H1 (cell line): ENCODE measurements around the gene SMTNL2. TPM values are rescaled to one million over a fixed set of nuclear protein-coding genes. Genes with fewer than 3 reads are reported as not detected.

Experiments used
- CTCF ChIA-PET: fragments of 300-600 bp; sonication (Branson Sonifier 250); formaldehyde crosslinking; loops from one replicate; lab custom pipeline; 2021; ENCODE audit not compliant: partially characterized antibody; lab: Charles Lee
- POLR2A ChIA-PET: fragments of 300-600 bp; sonication (Branson Sonifier 250); formaldehyde crosslinking; loops from one replicate; lab custom pipeline; 2021; ENCODE audit warnings: inconsistent platforms; ENCODE audit not compliant: partially characterized antibody; lab: Charles Lee
- DNase-seq, 2 experiments: peaks; one replicate each; pipeline versions ENCODE4 v3.0.0 to v3.0.0-alpha.2; 2010 to 2022; ENCODE audit warnings: low spot score in 2 of 2, low read depth in 1 of 2, mixed read lengths in 1 of 2
- FAIRE-seq: peaks from 2 replicates; lab custom pipeline; 2011; peaks lifted over from hg19 to GRCh38; lab: Jason Lieb, UNC
- H2AFZ ChIP-seq: 2 replicates; pipeline ENCODE4 v1.8.1; 2012; ENCODE audit warnings: low read length, inconsistent platforms
- H2AK5ac ChIP-seq: 2 replicates; pipeline ENCODE4 v1.6.1; 2013; ENCODE audit warnings: low read depth, low read length
- H2BK120ac ChIP-seq: replicated peaks from 2 replicates; pipeline ENCODE3; 2013; ENCODE audit warnings: low read depth, low read length, inconsistent platforms
- H2BK12ac ChIP-seq: 2 replicates; pipeline ENCODE4 v1.6.1; 2013; ENCODE audit warnings: low read depth, low read length
- H2BK15ac ChIP-seq: 2 replicates; pipeline ENCODE4 v1.6.1; 2013; ENCODE audit warnings: low read length
- H2BK20ac ChIP-seq: 2 replicates; pipeline ENCODE4 v1.6.1; 2013; ENCODE audit warnings: low read length
- H2BK5ac ChIP-seq: 2 replicates; pipeline ENCODE4 v1.6.1; 2013; ENCODE audit warnings: low read depth, low read length
- H3K14ac ChIP-seq: 2 replicates; pipeline ENCODE4 v1.6.1; 2013; ENCODE audit warnings: inconsistent platforms; ENCODE audit not compliant: insufficient read length
- H3K18ac ChIP-seq: 2 replicates; pipeline ENCODE4 v1.6.1; 2013; ENCODE audit warnings: low read length; ENCODE audit errors: extremely low read depth
- H3K23ac ChIP-seq: 2 replicates; pipeline ENCODE4 v1.6.1; 2013; ENCODE audit warnings: inconsistent platforms; ENCODE audit not compliant: insufficient read length
- H3K23me2 ChIP-seq: 2 replicates; pipeline ENCODE4 v1.6.1; 2013; ENCODE audit warnings: low read depth, low read length
- H3K27ac ChIP-seq: 2 replicates; pipeline ENCODE4 v1.6.1; 2011; ENCODE audit warnings: low read depth, low read length, inconsistent platforms
- H3K27me3 ChIP-seq, 4 experiments: replicated peaks in 1 of 4; 1 replicate in 1 of 4; 2 replicates in 3 of 4; pipeline versions ENCODE4 v1.6.1 to v1.8.1; 2011 to 2013; ENCODE audit warnings: low read length in 3 of 4, mild to moderate bottlenecking in 3 of 4, inconsistent platforms in 2 of 4, mixed read lengths in 2 of 4, moderate library complexity in 1 of 4; ENCODE audit not compliant: control insufficient read depth in 3 of 4, insufficient read depth in 3 of 4; ENCODE audit errors: extremely low read depth in 1 of 4
- H3K36me3 ChIP-seq, 4 experiments: 2 replicates each; pipeline versions ENCODE4 v1.6.1 to v1.8.1; 2011 to 2013; ENCODE audit warnings: mild to moderate bottlenecking in 4 of 4, low read length in 3 of 4, moderate library complexity in 2 of 4, control low read depth in 1 of 4, inconsistent platforms in 1 of 4; ENCODE audit not compliant: insufficient read depth in 4 of 4, control insufficient read depth in 2 of 4
- H3K4ac ChIP-seq: replicated peaks from 2 replicates; pipeline ENCODE3; 2013; ENCODE audit warnings: low read length, low read depth, mixed read lengths, inconsistent platforms; ENCODE audit not compliant: insufficient read length
- H3K4me1 ChIP-seq, 4 experiments: replicated peaks in 1 of 4; 1 replicate in 1 of 4; 2 replicates in 3 of 4; pipeline versions ENCODE4 v1.6.1 to v1.8.1; 2011 to 2013; ENCODE audit warnings: low read length in 3 of 4, inconsistent platforms in 2 of 4, mixed read lengths in 1 of 4; ENCODE audit not compliant: insufficient read depth in 4 of 4, control insufficient read depth in 3 of 4
- H3K4me2 ChIP-seq, 2 experiments: 2 replicates each; pipeline versions ENCODE4 v1.6.1 to v1.8.1; 2011 to 2013; ENCODE audit warnings: low read depth in 2 of 2, low read length in 2 of 2, control low read depth in 1 of 2, inconsistent platforms in 1 of 2, mild to moderate bottlenecking in 1 of 2; ENCODE audit not compliant: insufficient read depth in 1 of 2
- H3K4me3 ChIP-seq, 4 experiments: fragments of 200-600, 300-600 bp in 1 of 4; sonication (generic), shearing (Covaris generic), sonication (Bioruptor Twin) in 1 of 4; 2 replicates each; pipeline versions ENCODE4 v1.5.1 to v1.8.1; 2011 to 2016; ENCODE audit warnings: low read length in 4 of 4, low read depth in 3 of 4, control low read depth in 2 of 4, inconsistent platforms in 2 of 4, mild to moderate bottlenecking in 2 of 4, mixed read lengths in 1 of 4, moderate library complexity in 1 of 4; ENCODE audit not compliant: insufficient read depth in 2 of 4; ENCODE audit errors: extremely low read depth in 1 of 4
- H3K56ac ChIP-seq: replicated peaks from 2 replicates; pipeline ENCODE3; 2013; ENCODE audit warnings: low read depth, mild to moderate bottlenecking, mixed read lengths, low read length, inconsistent platforms; ENCODE audit not compliant: insufficient read length
- H3K79me1 ChIP-seq: 2 replicates; pipeline ENCODE4 v1.6.1; 2013; ENCODE audit warnings: low read depth, low read length, control low read depth
- H3K79me2 ChIP-seq, 2 experiments: 2 replicates each; pipeline versions ENCODE4 v1.6.1 to v1.8.1; 2012 to 2013; ENCODE audit warnings: low read length in 2 of 2, mild to moderate bottlenecking in 2 of 2, inconsistent platforms in 1 of 2; ENCODE audit not compliant: insufficient read depth in 2 of 2, control insufficient read depth in 1 of 2
- H3K9ac ChIP-seq, 4 experiments: replicated peaks in 1 of 4; 1 replicate in 1 of 4; 2 replicates in 3 of 4; pipeline versions ENCODE4 v1.6.1 to v1.8.1; 2011 to 2013; ENCODE audit warnings: low read depth in 3 of 4, low read length in 3 of 4, control low read depth in 2 of 4, mild to moderate bottlenecking in 2 of 4, moderate library complexity in 2 of 4, inconsistent platforms in 1 of 4; ENCODE audit errors: extremely low read depth in 1 of 4
- H3K9me3 ChIP-seq, 2 experiments: 2 replicates each; pipeline versions ENCODE4 v1.6.1 to v1.8.1; 2012 to 2013; ENCODE audit warnings: mild to moderate bottlenecking in 2 of 2, moderate library complexity in 2 of 2, control low read depth in 1 of 2, inconsistent platforms in 1 of 2, low read depth in 1 of 2, low read length in 1 of 2, mixed read lengths in 1 of 2; ENCODE audit not compliant: insufficient read depth in 2 of 2
- H4K20me1 ChIP-seq, 2 experiments: replicated peaks in 1 of 2; 2 replicates each; pipeline versions ENCODE3 to v1.8.1; 2011 to 2013; ENCODE audit warnings: inconsistent platforms in 2 of 2, low read length in 2 of 2, mild to moderate bottlenecking in 1 of 2; ENCODE audit not compliant: insufficient read depth in 2 of 2, control insufficient read depth in 1 of 2
- H4K5ac ChIP-seq: 2 replicates; pipeline ENCODE4 v1.6.1; 2013; ENCODE audit warnings: low read length, low read depth, mixed read lengths, inconsistent platforms; ENCODE audit not compliant: insufficient read length
- H4K8ac ChIP-seq: 2 replicates; pipeline ENCODE4 v1.8.0; 2013; ENCODE audit warnings: mild to moderate bottlenecking, moderate library complexity, low read length, inconsistent platforms; ENCODE audit not compliant: insufficient read depth; ENCODE audit errors: extremely low read depth
- H4K91ac ChIP-seq: replicated peaks from 2 replicates; pipeline ENCODE3; 2013; ENCODE audit warnings: low read length, mixed read lengths, inconsistent platforms; ENCODE audit not compliant: insufficient read length
- ATF3 ChIP-seq: IDR thresholded peaks from 2 replicates; pipeline ENCODE4 v1.6.1; 2011; ENCODE audit warnings: low read depth, mild to moderate bottlenecking, low read length; ENCODE audit not compliant: insufficient read depth
- CEBPB ChIP-seq: IDR thresholded peaks from 2 replicates; pipeline ENCODE4 v1.6.1; 2012; ENCODE audit warnings: low read depth, low read length
- CHD2 ChIP-seq: IDR thresholded peaks from 2 replicates; pipeline ENCODE4 v1.6.1; 2012; ENCODE audit warnings: low read length, improper control_type of control experiment
- JUND ChIP-seq: IDR thresholded peaks from 2 replicates; pipeline ENCODE4 v1.6.1; 2011; ENCODE audit warnings: mild to moderate bottlenecking, improper control_type of control experiment, low read length
- RAD21 ChIP-seq, 2 experiments: IDR thresholded peaks in 1 of 2; conservative IDR thresholded peaks in 1 of 2; 2 replicates each; pipeline ENCODE4 v1.6.1; 2011; ENCODE audit warnings: low read depth in 2 of 2, low read length in 2 of 2, improper control_type of control experiment in 1 of 2, inconsistent platforms in 1 of 2, mild to moderate bottlenecking in 1 of 2, moderate library complexity in 1 of 2
- WGBS, 2 experiments: shearing (Covaris generic) in 1 of 2; methylation state at CpG; one replicate each; pipeline versions ENCODE4 v1.1.6 to v1.1.7; 2013 to 2015; ENCODE audit warnings: low lambda C conversion rate in 2 of 2, mixed read lengths in 2 of 2, inconsistent platforms in 1 of 2, low coverage in 1 of 2, missing lambda C conversion rate in 1 of 2; ENCODE audit not compliant: insufficient replicate concordance in 2 of 2, insufficient coverage in 1 of 2, insufficient read length in 1 of 2; ENCODE audit errors: extremely low coverage in 1 of 2, missing lambda C conversion rate in 1 of 2; 5-methylcytosine and 5-hydroxymethylcytosine counted together
- polyA plus RNA-seq, 7 experiments: library from polyadenylated mRNA; depleted of rRNA in 3 of 7; stranded (reverse) in 5 of 7; unstranded in 2 of 7; fragments of >200 nt in 5 of 7; fragments of 200-250 nt in 2 of 7; gene quantifications; 1 replicate in 5 of 7; 2 replicates in 1 of 7; 4 replicates in 1 of 7; pipeline versions ENCODE4 v1.2.1 to v1.2.3, GENCODE V29; 2011 to 2013; ENCODE audit warnings: missing spikeins in 2 of 7, mixed read lengths in 2 of 7
- total RNA-seq: library from RNA; stranded (reverse); fragmentation: NEBNext Ultra II Directional; extraction: Animal tissue kit (Norgen Biotek cat#: 25700); gene quantifications from 2 replicates; pipeline ENCODE4 v1.2.1, GENCODE V29; 2021
- TF ChIP-seq, protein P1 (sequence below), 3 experiments: IDR thresholded peaks; 1 replicate in 2 of 3; 2 replicates in 1 of 3; pipeline versions ENCODE4 v1.5.1 to v1.6.1; 2011; ENCODE audit warnings: low read length in 3 of 3, mild to moderate bottlenecking in 3 of 3, inconsistent platforms in 2 of 3, low read depth in 1 of 3, moderate library complexity in 1 of 3; ENCODE audit not compliant: insufficient read depth in 1 of 3; ENCODE audit errors: control extremely low read depth in 1 of 3

Gene SMTNL2
- total and polyA plus RNA-seq, 2 of the 8 experiments (the other 6 are each of a cell fraction or from before 2014, with no cell fraction given), result 3.6 to 4.5 TPM

DNA sequence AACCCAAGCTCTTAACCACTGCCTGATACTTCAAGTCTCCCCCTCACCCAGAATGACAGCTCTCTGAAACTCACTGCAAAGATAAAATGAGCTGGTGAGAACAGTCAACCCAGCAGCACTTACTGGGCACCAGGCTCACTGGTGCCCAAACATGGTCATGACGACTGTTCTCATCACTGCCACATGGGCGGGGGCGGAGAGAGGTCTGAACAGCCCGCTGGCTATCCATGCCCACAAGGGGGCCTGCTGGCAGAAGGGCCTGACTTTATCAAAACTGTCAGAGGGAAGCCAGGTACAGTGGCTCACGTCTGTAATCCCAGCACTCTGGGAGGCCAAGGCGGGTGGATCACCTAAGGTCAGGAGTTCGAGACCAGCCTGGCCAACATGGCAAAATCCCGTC lies 33.2 kb upstream of the SMTNL2 start:
- DNase-seq (no peak), FAIRE-seq (no peak)
- Histone ChIP-seq H3K27ac (no peak overlapping the region), H3K9me3 (no peaks in the 10 kb centered on the region), H4K20me1 (peaks cover 9 to 16% of the 10 kb centered on the region in 2 experiments), H3K23me2 (peaks cover 14% of the 10 kb centered on the region; the same call in 1 of the 2 replicates), H3K4me1 (peaks cover 4 to 15% (median 9%) of the 10 kb centered on the region in 4 experiments; a peak in 6 of 7 replicates), H3K79me2 (peaks cover 0 to 21% of the 10 kb centered on the region in 2 experiments; a peak in 3 of 4 replicates), H3K36me3 (peaks cover 48 to 73% (median 61%) of the 10 kb centered on the region in 4 experiments), H3K14ac (no peak overlapping the region), H3K79me1 (peaks cover 13% of the 10 kb centered on the region), H3K27me3 (no peaks in the 10 kb centered on the region), H2BK120ac (no peak overlapping the region), H2AFZ (no peak overlapping the region), H3K4ac (no peak overlapping the region), H3K56ac (no peak overlapping the region), H4K5ac (no peak overlapping the region), H4K8ac (no peak overlapping the region), H2BK5ac (no peak overlapping the region), H2AK5ac (no peak overlapping the region), H3K4me3 (no peak overlapping the region), H3K23ac (no peak overlapping the region), H3K18ac (no peak overlapping the region), H3K9ac (no peak overlapping the region), H4K91ac (no peak overlapping the region), H2BK20ac (no peak overlapping the region), H3K4me2 (no peak overlapping the region), H2BK15ac (no peak overlapping the region), H2BK12ac (no peak overlapping the region)
- ChIA-PET POLR2A (interaction anchor here (0.7 to 32.8 kb wide), 3 partner anchors 9 to 59 kb away, joined by 3 to 546 read pairs (median 4); partner anchors contain the start of gene GGT6), CTCF (interaction anchor here (0.6 to 3.2 kb wide), 12 partner anchors 10 to 130 kb away, joined by 3 to 15 read pairs (median 3); no protein-coding TSS in a partner anchor)
- 90% methylated on average over 8 of the region's 8 CpGs; no CpG with 5 or more reads in 1 of the 2 experiments for WGBS, 2 experiments
- TF ChIP-seq ATF3 (no peak), CHD2 (no peak), RAD21 (IDR thresholded peaks at IDR 0.05 in 1 of 2, conservative IDR thresholded peaks at IDR 0.05 in 1 of 2; ENCODE audit: low read depth in 2 of 2, low read length in 2 of 2) (peak in 1 of 2 experiments; percentile 24; a peak in 2 of 4 replicates), JUND (no peak), CEBPB (no peak)
- TF ChIP-seq, protein P1, sequence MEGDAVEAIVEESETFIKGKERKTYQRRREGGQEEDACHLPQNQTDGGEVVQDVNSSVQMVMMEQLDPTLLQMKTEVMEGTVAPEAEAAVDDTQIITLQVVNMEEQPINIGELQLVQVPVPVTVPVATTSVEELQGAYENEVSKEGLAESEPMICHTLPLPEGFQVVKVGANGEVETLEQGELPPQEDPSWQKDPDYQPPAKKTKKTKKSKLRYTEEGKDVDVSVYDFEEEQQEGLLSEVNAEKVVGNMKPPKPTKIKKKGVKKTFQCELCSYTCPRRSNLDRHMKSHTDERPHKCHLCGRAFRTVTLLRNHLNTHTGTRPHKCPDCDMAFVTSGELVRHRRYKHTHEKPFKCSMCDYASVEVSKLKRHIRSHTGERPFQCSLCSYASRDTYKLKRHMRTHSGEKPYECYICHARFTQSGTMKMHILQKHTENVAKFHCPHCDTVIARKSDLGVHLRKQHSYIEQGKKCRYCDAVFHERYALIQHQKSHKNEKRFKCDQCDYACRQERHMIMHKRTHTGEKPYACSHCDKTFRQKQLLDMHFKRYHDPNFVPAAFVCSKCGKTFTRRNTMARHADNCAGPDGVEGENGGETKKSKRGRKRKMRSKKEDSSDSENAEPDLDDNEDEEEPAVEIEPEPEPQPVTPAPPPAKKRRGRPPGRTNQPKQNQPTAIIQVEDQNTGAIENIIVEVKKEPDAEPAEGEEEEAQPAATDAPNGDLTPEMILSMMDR (IDR thresholded peaks at IDR 0.05; ENCODE audit: control extremely low read depth in 1 of 3, insufficient read depth in 1 of 3, low read depth in 1 of 3, low read length in 3 of 3), result peak; percentile 44 to 58 (median 50)
